WTC11 (cell line): Measurements from ENCODE around the gene GEMIN7. TPM values are rescaled to one million over a fixed set of nuclear protein-coding genes. Genes with fewer than 3 reads are reported as not detected.

Experiments used
- ATAC-seq: fragments of 200-7000 bp; cut with Tn5 transposase; 2 replicates; pipeline ENCODE4 v1.10.0; 2021; ENCODE audit warnings: mild to moderate bottlenecking, moderate library complexity
- CTCF ChIA-PET: fragments of 300-600 bp; sonication (Branson Sonifier 250); formaldehyde crosslinking; loops from one replicate; lab custom pipeline; 2021; ENCODE audit warnings: antibody characterized with exemption; lab: Charles Lee
- POLR2A ChIA-PET: fragments of 350-600 bp; sonication (Branson Sonifier 250); formaldehyde crosslinking; loops from one replicate; lab custom pipeline; 2021; ENCODE audit warnings: antibody characterized with exemption; lab: Charles Lee
- DNase-seq: peaks from one replicate; pipeline ENCODE4 v3.0.0; 2021; ENCODE audit warnings: low spot score
- H3K27ac Mint-ChIP-seq: 2 replicates; pipeline ENCODE4 v1.8.0; 2021; ENCODE audit warnings: mixed read lengths
- H3K27me3 Mint-ChIP-seq: 2 replicates; pipeline ENCODE4 v1.8.0; 2021; ENCODE audit warnings: low read depth, mild to moderate bottlenecking, moderate library complexity, mixed read lengths
- H3K36me3 Mint-ChIP-seq: 2 replicates; pipeline ENCODE4 v1.8.0; 2021; ENCODE audit warnings: mixed read lengths
- H3K4me1 Mint-ChIP-seq: 2 replicates; pipeline ENCODE4 v1.8.0; 2022; ENCODE audit warnings: mixed read lengths
- H3K4me3 Mint-ChIP-seq: 2 replicates; pipeline ENCODE4 v1.8.0; 2021; ENCODE audit warnings: mild to moderate bottlenecking, moderate library complexity, mixed read lengths
- H3K9me3 Mint-ChIP-seq: 2 replicates; pipeline ENCODE4 v1.8.0; 2021; ENCODE audit warnings: mixed read lengths
- ATF1 ChIP-seq: sonication (generic); formaldehyde crosslinking; IDR thresholded peaks from 2 replicates; pipeline ENCODE4 v1.8.1; 2023; ENCODE audit warnings: mild to moderate bottlenecking, moderate library complexity, missing genetic modification reagents
- CREM ChIP-seq: sonication (generic); formaldehyde crosslinking; IDR thresholded peaks from 2 replicates; pipeline ENCODE4 v1.8.1; 2022; ENCODE audit warnings: mild to moderate bottlenecking, missing genetic modification reagents, moderate library complexity
- ELF4 ChIP-seq: sonication (generic); formaldehyde crosslinking; IDR thresholded peaks from 2 replicates; pipeline ENCODE4 v1.8.1; 2022; ENCODE audit warnings: low read depth, mild to moderate bottlenecking, moderate library complexity, missing genetic modification reagents
- EMX1 ChIP-seq: fragments of 250-450 bp; sonication (Bioruptor Pico); IDR thresholded peaks from 2 replicates; pipeline ENCODE4 v1.8.0; 2021; ENCODE audit warnings: mild to moderate bottlenecking
- ESRRA ChIP-seq: sonication (generic); formaldehyde crosslinking; IDR thresholded peaks from 2 replicates; pipeline ENCODE4 v1.8.1; 2022; ENCODE audit warnings: mild to moderate bottlenecking, missing genetic modification reagents, borderline replicate concordance
- ETV6 ChIP-seq: sonication (generic); formaldehyde crosslinking; IDR thresholded peaks from 2 replicates; pipeline ENCODE4 v1.8.1; 2022; ENCODE audit warnings: mild to moderate bottlenecking, missing genetic modification reagents
- IRF2 ChIP-seq: sonication (generic); formaldehyde crosslinking; IDR thresholded peaks from 2 replicates; pipeline ENCODE4 v1.8.0; 2022; ENCODE audit warnings: low read depth, missing genetic modification reagents, borderline replicate concordance
- NFE2L1 ChIP-seq: sonication (generic); formaldehyde crosslinking; IDR thresholded peaks from 2 replicates; pipeline ENCODE4 v1.8.1; 2023; ENCODE audit warnings: missing genetic modification reagents
- NR1H2 ChIP-seq: sonication (generic); formaldehyde crosslinking; IDR thresholded peaks from 2 replicates; pipeline ENCODE4 v1.9.0; 2021; ENCODE audit warnings: mild to moderate bottlenecking, moderate library complexity, missing genetic modification reagents
- NR3C1 ChIP-seq: sonication (generic); formaldehyde crosslinking; conservative IDR thresholded peaks from 2 replicates; pipeline ENCODE4 v1.8.1; 2023; ENCODE audit warnings: low read depth, mild to moderate bottlenecking, missing genetic modification reagents
- TCF7 ChIP-seq: sonication (generic); formaldehyde crosslinking; IDR thresholded peaks from 2 replicates; pipeline ENCODE4 v1.8.0; 2022; ENCODE audit warnings: mild to moderate bottlenecking, low read depth, missing genetic modification reagents, moderate library complexity
- TP53 ChIP-seq: sonication (generic); formaldehyde crosslinking; IDR thresholded peaks from 2 replicates; pipeline ENCODE4 v1.8.1; 2023; ENCODE audit warnings: mild to moderate bottlenecking, missing genetic modification reagents
- ZNF232 ChIP-seq: sonication (generic); formaldehyde crosslinking; IDR thresholded peaks from 2 replicates; pipeline ENCODE4 v1.8.0; 2022; ENCODE audit warnings: mild to moderate bottlenecking, missing genetic modification reagents
- ZNF396 ChIP-seq: fragments of 250-450 bp; sonication (Bioruptor Pico); IDR thresholded peaks from 2 replicates; pipeline ENCODE4 v1.8.0; 2021; ENCODE audit warnings: mild to moderate bottlenecking, moderate library complexity, borderline replicate concordance
- ZNF416 ChIP-seq: fragments of 250-450 bp; sonication (Bioruptor Pico); IDR thresholded peaks from 2 replicates; pipeline ENCODE4 v1.9.0; 2021; ENCODE audit warnings: mild to moderate bottlenecking, inconsistent platforms
- ZNF423 ChIP-seq: fragments of 250-450 bp; sonication (Bioruptor Pico); IDR thresholded peaks from 2 replicates; pipeline ENCODE4 v2.1.2; 2022; ENCODE audit warnings: mild to moderate bottlenecking, moderate library complexity
- total RNA-seq: library from RNA; stranded (reverse); gene quantifications from 3 replicates; pipeline ENCODE4 v1.2.3, GENCODE V29; 2021
- TF ChIP-seq, protein P1 (sequence below): sonication (generic); formaldehyde crosslinking; IDR thresholded peaks from 2 replicates; pipeline ENCODE4 v1.8.1; 2022; ENCODE audit warnings: low read depth, missing genetic modification reagents, borderline replicate concordance
- TF ChIP-seq, protein P2 (sequence below): fragments of 250-450 bp; sonication (Bioruptor Pico); IDR thresholded peaks from 2 replicates; pipeline ENCODE4 v1.9.0; 2021; ENCODE audit warnings: mild to moderate bottlenecking, borderline replicate concordance
- TF ChIP-seq, protein P3 (sequence below): sonication (generic); formaldehyde crosslinking; IDR thresholded peaks from 2 replicates; pipeline ENCODE4 v1.8.0; 2022; ENCODE audit warnings: mild to moderate bottlenecking, missing genetic modification reagents
- TF ChIP-seq, protein P4 (sequence below): sonication (generic); formaldehyde crosslinking; IDR thresholded peaks from 2 replicates; pipeline ENCODE4 v1.8.1; 2023; ENCODE audit warnings: mild to moderate bottlenecking, moderate library complexity, missing genetic modification reagents
- TF ChIP-seq, protein P5 (sequence below): sonication (generic); formaldehyde crosslinking; IDR thresholded peaks from 2 replicates; pipeline ENCODE4 v1.8.1; 2023; ENCODE audit warnings: mild to moderate bottlenecking, missing genetic modification reagents, borderline replicate concordance

The GEMIN7 gene
- total RNA-seq, 1 experiment from 2014 or later = 55.0 TPM

DNA sequence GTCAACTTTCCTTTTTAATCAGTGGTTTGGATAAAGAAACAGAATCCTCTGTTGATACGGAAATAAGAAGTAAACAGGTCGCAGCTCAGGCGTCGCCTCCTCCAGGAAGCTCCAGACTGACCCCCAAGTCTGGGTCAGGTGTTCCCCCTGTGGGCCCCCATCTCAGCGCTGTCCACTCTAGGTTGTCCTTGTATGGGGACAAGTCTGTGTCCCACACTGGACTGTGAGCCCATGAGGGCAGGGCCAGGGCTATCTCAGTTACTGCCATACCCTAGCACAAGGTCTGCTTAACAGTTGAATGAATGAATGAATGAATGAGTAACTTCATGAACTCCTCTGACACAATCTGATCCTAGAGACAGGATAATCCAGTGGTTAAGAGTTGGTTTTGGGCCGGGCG, 32.7 kb upstream of the GEMIN7 start (continued):
- TF ChIP-seq, protein P1, sequence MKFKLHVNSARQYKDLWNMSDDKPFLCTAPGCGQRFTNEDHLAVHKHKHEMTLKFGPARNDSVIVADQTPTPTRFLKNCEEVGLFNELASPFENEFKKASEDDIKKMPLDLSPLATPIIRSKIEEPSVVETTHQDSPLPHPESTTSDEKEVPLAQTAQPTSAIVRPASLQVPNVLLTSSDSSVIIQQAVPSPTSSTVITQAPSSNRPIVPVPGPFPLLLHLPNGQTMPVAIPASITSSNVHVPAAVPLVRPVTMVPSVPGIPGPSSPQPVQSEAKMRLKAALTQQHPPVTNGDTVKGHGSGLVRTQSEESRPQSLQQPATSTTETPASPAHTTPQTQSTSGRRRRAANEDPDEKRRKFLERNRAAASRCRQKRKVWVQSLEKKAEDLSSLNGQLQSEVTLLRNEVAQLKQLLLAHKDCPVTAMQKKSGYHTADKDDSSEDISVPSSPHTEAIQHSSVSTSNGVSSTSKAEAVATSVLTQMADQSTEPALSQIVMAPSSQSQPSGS (CRISPR knock-in tag) = no peak
- no peak for TF ChIP-seq CREM (CRISPR knock-in tag)
- no peak for TF ChIP-seq ZNF396 (CRISPR knock-in tag)
- no peak for TF ChIP-seq NFE2L1 (CRISPR knock-in tag)
- no peak for TF ChIP-seq NR3C1 (CRISPR knock-in tag)
- TF ChIP-seq ZNF423 (CRISPR knock-in tag) = no peak
- no peak for TF ChIP-seq ESRRA

DNA sequence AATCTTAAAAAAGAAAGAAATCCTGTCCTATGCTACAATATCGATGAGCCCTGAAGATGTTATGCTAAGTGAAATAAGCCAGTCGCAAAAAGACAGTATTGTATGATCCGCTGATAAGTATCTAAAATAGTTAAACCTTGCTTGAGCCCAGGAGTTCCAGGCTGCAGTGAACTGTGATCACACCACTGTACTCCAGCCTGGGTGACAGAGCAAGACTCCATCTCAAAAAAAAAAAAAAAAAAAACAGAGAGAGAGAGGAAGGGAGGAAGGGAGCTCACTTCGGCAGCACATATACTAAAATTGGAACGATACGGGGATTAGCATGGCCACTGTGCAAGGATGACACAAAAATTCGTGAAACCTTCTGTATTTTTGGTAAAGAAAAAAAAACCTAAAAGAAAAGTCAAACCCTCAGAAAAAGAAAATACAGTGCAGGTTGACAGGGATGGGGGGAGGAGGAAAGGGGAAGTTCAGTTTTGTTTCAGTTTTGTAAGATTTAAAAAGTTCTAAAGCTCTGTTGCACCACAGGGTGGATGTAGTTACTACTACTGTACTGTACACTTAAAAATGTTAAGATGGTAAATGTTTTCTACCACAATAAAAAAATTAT, 31.8 kb upstream of the GEMIN7 start:
- Mint-ChIP-seq H3K36me3 (peaks cover 33% of the 10 kb centered on the region), H3K27me3 (no peaks in the 10 kb centered on the region), H3K4me1 (no peaks in the 10 kb centered on the region), H3K27ac (0 out of 2 replicates have a peak overlapping the region, but pooled peaks have one; percentile 39), H3K4me3 (no peak overlapping the region), H3K9me3 (no peaks in the 10 kb centered on the region)
- ChIA-PET CTCF (interaction anchor here (2.1 to 7.3 kb wide), 2 partner anchors 12 to 58 kb away, joined by 7 to 37 read pairs; no protein-coding TSS in a partner anchor), POLR2A (interaction anchor here (0.7 kb wide), 1 partner anchor 74 kb away, joined by 4 read pairs; no protein-coding TSS in a partner anchor)
- DNase-seq = no peak
- no peak for ATAC-seq
- TF ChIP-seq TCF7 (CRISPR knock-in tag) (no peak), ZNF232 (CRISPR knock-in tag) (no peak), IRF2 (CRISPR knock-in tag) (no peak), ELF4 (CRISPR knock-in tag) (no peak), NR1H2 (CRISPR knock-in tag) (no peak), ETV6 (no peak), ATF1 (CRISPR knock-in tag) (no peak), ZNF416 (CRISPR knock-in tag) (no peak), TP53 (CRISPR knock-in tag) (no peak), EMX1 (CRISPR knock-in tag) (no peak), NFE2L1 (CRISPR knock-in tag) (no peak), NR3C1 (CRISPR knock-in tag) (no peak)
- TF ChIP-seq, protein P2, sequence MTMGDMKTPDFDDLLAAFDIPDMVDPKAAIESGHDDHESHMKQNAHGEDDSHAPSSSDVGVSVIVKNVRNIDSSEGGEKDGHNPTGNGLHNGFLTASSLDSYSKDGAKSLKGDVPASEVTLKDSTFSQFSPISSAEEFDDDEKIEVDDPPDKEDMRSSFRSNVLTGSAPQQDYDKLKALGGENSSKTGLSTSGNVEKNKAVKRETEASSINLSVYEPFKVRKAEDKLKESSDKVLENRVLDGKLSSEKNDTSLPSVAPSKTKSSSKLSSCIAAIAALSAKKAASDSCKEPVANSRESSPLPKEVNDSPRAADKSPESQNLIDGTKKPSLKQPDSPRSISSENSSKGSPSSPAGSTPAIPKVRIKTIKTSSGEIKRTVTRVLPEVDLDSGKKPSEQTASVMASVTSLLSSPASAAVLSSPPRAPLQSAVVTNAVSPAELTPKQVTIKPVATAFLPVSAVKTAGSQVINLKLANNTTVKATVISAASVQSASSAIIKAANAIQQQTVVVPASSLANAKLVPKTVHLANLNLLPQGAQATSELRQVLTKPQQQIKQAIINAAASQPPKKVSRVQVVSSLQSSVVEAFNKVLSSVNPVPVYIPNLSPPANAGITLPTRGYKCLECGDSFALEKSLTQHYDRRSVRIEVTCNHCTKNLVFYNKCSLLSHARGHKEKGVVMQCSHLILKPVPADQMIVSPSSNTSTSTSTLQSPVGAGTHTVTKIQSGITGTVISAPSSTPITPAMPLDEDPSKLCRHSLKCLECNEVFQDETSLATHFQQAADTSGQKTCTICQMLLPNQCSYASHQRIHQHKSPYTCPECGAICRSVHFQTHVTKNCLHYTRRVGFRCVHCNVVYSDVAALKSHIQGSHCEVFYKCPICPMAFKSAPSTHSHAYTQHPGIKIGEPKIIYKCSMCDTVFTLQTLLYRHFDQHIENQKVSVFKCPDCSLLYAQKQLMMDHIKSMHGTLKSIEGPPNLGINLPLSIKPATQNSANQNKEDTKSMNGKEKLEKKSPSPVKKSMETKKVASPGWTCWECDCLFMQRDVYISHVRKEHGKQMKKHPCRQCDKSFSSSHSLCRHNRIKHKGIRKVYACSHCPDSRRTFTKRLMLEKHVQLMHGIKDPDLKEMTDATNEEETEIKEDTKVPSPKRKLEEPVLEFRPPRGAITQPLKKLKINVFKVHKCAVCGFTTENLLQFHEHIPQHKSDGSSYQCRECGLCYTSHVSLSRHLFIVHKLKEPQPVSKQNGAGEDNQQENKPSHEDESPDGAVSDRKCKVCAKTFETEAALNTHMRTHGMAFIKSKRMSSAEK (CRISPR knock-in tag) = no peak
- TF ChIP-seq, protein P3, sequence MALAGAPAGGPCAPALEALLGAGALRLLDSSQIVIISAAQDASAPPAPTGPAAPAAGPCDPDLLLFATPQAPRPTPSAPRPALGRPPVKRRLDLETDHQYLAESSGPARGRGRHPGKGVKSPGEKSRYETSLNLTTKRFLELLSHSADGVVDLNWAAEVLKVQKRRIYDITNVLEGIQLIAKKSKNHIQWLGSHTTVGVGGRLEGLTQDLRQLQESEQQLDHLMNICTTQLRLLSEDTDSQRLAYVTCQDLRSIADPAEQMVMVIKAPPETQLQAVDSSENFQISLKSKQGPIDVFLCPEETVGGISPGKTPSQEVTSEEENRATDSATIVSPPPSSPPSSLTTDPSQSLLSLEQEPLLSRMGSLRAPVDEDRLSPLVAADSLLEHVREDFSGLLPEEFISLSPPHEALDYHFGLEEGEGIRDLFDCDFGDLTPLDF (CRISPR knock-in tag) = no peak
- TF ChIP-seq, protein P4, sequence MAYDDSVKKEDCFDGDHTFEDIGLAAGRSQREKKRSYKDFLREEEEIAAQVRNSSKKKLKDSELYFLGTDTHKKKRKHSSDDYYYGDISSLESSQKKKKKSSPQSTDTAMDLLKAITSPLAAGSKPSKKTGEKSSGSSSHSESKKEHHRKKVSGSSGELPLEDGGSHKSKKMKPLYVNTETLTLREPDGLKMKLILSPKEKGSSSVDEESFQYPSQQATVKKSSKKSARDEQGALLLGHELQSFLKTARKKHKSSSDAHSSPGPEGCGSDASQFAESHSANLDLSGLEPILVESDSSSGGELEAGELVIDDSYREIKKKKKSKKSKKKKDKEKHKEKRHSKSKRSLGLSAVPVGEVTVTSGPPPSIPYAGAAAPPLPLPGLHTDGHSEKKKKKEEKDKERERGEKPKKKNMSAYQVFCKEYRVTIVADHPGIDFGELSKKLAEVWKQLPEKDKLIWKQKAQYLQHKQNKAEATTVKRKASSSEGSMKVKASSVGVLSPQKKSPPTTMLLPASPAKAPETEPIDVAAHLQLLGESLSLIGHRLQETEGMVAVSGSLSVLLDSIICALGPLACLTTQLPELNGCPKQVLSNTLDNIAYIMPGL (CRISPR knock-in tag) = no peak
- TF ChIP-seq, protein P5, sequence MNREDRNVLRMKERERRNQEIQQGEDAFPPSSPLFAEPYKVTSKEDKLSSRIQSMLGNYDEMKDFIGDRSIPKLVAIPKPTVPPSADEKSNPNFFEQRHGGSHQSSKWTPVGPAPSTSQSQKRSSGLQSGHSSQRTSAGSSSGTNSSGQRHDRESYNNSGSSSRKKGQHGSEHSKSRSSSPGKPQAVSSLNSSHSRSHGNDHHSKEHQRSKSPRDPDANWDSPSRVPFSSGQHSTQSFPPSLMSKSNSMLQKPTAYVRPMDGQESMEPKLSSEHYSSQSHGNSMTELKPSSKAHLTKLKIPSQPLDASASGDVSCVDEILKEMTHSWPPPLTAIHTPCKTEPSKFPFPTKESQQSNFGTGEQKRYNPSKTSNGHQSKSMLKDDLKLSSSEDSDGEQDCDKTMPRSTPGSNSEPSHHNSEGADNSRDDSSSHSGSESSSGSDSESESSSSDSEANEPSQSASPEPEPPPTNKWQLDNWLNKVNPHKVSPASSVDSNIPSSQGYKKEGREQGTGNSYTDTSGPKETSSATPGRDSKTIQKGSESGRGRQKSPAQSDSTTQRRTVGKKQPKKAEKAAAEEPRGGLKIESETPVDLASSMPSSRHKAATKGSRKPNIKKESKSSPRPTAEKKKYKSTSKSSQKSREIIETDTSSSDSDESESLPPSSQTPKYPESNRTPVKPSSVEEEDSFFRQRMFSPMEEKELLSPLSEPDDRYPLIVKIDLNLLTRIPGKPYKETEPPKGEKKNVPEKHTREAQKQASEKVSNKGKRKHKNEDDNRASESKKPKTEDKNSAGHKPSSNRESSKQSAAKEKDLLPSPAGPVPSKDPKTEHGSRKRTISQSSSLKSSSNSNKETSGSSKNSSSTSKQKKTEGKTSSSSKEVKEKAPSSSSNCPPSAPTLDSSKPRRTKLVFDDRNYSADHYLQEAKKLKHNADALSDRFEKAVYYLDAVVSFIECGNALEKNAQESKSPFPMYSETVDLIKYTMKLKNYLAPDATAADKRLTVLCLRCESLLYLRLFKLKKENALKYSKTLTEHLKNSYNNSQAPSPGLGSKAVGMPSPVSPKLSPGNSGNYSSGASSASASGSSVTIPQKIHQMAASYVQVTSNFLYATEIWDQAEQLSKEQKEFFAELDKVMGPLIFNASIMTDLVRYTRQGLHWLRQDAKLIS (CRISPR knock-in tag) = no peak
